Renal pelvis (tissue), 4 donors: ENCODE results near the gene CERS1. TPM values are rescaled to one million over a fixed set of nuclear protein-coding genes. Genes with fewer than 3 reads are reported as not detected.
"Not testable (repeated sequence)": the region's sequence is repeated elsewhere in the genome, so short reads cannot be mapped to it uniquely, and the experiment has no call there.

ENCODE experiments used
- DNase-seq: peaks from one replicate; pipeline ENCODE4 v3.0.0-alpha.2; 2013
- polyA plus RNA-seq, 3 donors: library from polyadenylated mRNA; unstranded; fragments of 120-200 nt; gene quantifications; one replicate each; pipeline ENCODE4 v1.2.1, GENCODE V29; 2013; ENCODE audit not compliant: insufficient read length in 3 of 3

CERS1 gene
- polyA plus RNA-seq, 3 donors = 6.2 to 7.8 (median 7.1) TPM

DNA sequence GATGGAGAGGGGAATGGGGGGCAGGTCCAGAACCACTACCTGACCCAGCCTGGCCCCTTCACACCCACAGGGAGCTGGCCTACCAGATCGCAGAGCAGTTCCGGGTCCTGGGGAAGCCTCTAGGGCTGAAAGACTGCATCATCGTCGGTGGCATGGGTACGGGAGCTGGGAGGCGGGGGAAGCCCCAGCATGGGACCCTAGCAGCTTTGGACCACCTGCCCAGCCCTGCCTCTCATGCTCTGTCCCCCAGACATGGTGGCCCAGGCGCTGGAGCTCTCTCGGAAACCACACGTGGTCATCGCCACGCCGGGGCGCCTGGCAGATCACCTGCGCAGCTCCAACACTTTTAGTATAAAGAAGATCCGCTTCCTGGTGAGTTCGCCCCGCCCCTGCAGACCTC lies 25.6 kb upstream of the CERS1 start:
- no peak for DNase-seq

DNA sequence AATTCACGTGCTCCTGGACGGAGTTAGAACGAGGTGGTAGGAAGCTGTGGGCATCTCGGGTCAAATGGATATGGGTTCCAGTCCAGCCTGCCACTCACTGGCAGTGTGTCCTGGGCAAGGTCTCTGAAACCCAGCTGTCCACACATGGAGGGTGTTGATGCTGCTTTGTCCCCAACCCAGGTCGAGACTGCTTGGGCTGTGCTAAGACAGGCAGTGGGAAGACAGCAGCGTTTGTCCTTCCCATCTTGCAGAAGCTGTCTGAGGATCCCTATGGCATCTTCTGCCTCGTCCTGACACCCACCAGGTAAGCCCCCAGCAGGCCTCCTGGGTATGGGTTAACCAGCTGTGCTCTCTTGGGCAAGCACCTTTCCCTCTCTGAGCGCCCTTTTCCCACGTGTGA lies 24.4 kb upstream of the CERS1 start:
- no peak for DNase-seq

DNA sequence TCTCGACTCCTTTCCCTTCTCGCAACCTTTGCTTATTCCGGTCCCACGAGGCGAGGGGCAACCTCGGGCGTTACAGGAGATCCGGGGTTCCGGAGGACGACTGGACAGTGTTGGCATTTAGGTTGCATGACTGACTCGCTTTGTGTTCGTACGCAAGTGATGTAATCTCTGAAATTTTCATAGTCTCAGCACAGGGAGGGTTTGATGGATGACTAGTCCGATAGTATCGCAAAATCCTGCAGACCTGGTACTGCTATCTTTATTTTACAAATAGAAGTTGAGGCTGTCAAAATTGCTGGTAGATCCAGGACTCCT lies 23.9 kb upstream of the CERS1 start:
- DNase-seq = no peak

DNA sequence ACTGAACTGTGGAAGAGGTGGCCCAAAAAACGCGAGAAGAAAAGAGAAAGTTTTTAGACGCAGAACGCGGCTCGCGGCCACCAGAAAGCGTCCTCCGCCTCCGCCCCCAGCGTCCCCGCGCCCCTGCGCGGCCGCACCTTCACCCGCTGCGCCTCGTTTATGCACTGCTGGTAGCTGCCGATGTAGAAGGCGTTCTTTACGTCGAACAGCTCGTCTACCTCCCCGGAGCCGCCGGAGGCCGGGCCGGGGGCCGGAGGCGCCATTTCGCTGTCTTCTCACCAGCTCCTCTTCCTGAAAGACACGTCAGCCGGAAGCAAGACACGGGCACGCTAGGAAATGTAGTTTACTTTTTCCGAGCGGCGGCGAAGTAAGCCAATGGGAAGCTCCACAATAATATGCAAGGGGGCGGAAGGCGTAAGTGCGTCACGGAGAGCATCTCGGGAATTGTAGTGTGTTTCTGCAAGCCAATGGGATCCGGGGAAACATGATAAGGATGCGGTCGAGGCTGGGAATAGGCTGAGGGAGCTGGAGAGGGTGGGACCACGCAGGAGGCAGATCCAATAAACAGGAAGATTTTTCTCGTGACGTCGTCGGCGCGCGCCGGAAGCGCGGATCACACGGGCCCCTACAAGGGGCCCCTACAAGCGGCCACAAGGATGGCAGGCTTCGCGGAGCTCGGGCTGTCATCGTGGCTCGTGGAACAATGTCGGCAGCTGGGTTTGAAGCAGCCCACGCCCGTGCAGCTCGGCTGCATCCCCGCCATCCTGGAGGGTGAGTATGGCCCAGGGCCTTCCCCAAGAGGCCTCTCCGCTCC lies 23.3 kb upstream of the CERS1 start, which contains the start of the genes COPE and DDX49:
TSS of gene COPE (minus strand) at position 302 of the 814 bp plus-strand sequence. CDS start at position 263, 39 bp downstream.
TSS of gene DDX49 (plus strand) at position 630 of the 814 bp plus-strand sequence. CDS start at position 657, 27 bp downstream.
- peak; percentile 100 for DNase-seq

DNA sequence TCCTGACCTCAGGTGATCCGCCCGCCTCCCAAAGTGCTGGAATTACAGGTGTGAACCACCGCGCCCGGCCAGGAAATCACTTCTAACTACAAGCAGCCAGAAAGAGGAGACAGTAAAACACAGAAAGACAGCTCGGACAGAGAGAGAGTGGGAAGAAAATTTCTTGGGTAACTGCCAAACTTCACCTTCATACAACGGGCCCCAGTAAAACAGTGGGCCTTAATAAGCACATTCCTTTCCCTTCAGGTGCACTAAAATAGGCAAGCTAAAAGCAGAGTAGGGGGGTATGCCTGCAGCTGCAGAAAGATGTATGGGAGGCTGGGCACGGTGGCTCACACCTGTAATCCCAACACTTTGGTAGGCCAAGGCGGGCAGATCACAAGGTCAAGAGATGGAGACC lies 21.6 kb upstream of the CERS1 start:
- DNase-seq = not testable (repeated sequence)

DNA sequence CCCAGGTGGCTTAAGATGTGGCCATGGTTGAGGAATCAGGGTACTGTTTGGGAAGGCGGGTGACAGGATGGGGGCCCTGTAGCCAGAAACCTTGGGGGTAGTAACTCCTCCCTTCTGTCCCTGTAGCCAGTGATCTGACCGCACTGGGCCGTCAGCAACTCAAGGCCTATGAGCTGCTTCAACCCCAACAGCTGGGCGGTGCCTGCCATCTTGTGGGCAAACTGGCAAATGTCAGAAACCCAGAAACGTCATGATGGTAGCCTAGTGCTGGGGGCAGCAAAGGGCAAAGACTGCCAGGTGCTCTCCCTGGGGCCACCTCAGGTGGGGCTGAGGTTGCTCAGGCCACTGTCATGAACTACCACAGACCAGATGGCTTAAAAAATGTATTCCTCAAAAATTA lies 19.7 kb upstream of the CERS1 start:
- DNase-seq = no peak

DNA sequence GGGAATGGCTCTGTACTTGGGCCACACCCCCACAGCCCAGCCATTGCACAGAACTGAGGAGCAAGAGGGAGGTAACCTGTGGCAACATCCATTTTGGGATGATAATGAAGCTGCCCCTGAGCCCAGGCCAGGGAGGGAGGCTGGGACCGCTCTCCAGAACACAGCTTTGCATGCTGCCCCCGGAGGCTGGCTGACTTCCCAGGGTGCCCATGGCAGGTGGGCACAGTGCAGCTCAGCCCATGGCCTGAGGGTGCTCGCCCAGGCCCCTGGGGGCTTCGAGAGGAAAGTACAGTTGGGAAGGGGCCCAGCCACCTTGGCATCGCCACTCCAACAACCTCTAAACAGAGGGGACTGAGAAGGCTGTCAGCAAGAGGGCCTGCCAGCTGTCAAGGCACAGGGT lies 17.5 kb upstream of the CERS1 start:
- no peak for DNase-seq

DNA sequence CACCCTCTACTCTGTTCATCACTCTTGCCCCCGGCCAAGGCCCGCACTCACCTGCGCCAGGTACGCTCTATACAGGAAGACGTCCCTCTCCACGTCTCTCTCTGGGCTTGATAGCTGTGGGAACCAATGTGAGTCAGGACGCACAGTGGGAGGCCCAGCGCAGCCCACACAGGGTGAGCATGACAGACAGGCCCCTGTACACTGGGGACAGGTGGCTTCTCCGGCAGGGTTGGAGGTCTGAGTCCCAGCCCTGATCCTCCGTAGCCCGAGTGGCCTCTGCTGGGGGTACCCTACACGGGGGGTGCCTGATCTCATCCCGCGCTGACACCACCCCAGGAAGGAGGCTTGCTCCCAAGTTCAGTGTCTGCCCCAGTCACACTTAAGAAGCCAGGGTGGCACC lies 17.0 kb upstream of the CERS1 start:
- no peak for DNase-seq

DNA sequence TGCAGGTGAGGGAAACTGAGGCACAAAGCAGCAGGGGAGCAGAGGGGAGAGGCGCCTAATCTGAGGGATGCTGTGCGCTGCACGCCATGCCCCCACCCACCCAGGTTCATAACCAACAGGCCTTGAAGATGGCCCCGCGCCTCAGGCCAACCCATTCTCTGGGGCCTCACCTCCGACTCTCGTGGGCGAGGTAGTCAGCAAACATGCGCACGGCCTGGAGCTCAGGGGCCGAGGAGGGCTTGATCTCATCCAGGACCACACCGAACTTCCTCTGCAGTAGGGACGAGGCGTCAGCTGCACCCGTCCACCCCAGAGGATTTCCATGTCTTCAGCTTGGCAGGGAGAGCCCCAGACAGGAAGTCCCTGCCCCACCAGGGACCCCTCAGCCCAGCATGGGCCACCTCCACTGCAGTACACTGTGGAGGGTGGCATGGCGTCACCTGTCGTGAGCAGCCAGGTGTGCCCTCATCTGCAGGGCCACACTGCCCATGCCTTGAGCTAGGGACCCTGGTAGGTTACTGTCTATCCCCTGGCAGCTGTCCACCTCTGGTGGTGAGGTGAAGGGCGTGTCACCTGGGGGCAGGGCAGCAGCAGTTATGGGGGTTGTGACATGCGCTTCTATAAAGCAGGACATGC lies 15.0 kb upstream of the CERS1 start:
- DNase-seq = no peak

DNA sequence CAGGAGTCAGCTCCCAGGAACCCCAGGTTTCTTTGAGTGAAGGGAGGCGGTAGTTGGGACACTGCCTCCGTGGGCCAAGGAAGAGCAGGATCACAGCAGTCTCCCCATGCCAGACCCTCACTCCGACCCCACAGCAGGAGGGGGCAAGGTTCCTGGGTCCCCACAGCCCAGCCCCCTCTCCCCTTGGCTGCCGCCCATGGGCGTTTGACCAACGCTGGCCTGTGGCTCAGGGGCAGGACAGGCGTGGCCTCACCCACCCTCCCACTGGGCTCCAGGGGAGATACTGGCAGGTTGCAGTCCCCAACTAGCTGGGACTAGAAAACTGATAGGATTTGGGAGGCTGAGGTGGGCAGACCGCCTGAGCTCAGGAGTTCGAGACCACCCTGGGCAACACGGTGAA lies 14.1 kb upstream of the CERS1 start:
- no peak for DNase-seq

DNA sequence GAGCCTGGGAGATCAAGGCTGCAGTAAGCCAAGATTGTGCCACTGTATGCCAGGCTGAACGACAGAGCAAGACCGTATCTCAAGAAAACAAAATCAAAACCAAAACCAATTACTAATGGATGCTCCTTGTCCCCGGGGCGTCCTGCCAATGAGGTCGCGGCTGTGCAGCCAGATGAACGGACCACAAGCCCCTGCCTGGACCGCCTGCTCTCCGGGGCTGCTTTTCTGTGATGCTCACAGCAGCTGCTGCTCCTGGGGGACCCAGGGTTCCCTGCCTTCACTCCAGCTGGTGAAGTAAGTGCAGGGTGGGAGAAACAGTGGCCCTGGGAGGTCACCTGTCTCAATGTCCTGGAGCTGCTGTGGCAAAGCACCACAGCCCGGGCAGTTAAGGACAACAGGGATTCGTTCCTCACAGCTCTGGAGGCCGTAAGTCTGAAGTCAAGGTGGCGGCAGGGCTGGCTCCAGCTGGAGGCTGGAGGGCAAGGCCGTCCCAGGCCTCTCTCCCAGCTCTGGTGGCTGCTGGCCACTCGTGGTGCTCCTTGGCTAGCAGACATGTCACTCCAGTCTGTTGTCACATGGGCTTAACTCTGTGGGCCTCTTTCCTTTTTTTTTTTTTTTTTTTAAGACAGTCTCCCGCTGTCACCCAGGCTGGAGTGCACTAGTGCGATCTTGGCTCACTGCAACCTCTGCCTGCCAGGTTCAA lies 13.1 kb upstream of the CERS1 start:
- DNase-seq = no peak

DNA sequence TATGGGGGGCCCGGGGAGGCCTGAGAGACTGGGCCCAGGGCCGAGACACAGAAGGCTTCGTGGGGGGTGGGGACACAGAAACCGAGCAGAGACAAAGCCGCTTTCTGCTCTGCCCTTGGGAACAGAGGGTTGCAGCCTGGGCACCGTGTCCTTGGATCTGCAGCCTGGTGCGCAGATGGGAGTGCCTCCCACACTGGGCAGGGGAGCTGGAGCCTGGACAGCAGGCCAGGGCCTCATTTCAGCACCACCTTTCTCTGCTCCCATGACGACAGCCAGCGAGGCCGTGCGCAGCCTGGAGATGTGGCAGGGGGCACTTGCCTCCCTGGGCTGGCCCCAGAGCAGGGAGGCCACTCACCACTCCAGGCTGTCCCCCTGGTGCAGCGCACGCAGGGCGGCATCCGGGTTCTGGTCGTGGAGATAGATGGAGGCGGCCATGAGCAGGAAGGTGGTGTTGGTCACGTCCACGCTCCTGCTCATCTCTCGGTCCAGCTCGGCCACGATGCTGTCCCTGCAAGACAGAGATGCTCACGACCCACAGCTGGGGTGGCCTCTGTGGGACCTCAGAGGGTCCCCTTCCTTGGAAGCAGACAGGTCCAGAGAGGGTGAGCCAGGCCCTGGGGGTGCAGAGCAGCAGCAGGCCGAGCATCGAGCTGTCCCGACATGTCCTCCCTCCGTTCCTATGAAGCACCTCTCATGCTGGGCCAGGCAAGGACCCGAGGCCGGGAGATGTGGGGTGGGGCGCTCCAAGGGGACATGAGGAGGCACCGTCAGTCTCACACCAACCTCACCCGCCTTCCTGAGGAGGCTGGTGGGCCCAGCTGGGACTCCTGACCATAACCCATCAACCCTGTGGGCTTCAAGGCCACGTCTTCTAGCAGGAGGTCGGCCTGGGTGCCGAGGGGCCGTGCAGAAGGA lies 10.9 kb upstream of the CERS1 start:
- no peak for DNase-seq

DNA sequence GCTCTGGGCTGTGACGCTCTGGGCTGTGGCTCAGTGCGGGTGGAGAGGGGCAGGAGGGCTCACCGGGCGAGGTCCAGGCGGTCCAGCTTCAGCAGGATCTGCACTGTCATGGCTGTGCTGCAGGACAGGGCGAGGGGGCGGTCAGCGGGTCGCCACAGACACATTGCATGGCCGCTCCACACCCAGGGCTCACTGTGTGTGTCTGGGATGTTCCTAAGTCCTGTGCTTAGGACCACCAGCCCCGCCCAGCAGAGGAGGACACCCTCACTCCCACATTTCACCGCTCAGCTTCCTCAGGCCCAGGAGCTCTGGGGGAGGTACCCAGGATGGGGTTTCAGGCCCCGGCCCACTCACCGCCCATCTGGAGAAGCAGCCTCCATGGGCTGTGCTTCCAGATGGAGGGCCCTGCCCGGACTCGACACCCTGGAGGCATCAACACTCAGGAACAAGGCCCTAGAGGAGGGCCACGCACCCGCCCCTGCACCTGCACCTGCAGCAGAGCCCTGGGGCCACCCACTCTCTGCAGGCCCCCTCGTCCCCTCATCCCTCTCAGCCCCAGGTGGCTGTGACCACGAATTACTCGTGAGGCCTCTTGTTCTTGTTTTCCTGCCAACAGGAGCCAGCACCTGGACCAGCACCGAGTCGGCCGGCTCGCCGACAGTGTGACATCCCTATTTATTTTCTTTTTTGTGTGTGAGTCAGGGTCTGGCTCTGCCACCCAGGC lies 9.7 kb upstream of the CERS1 start:
- DNase-seq = peak; percentile 62

DNA sequence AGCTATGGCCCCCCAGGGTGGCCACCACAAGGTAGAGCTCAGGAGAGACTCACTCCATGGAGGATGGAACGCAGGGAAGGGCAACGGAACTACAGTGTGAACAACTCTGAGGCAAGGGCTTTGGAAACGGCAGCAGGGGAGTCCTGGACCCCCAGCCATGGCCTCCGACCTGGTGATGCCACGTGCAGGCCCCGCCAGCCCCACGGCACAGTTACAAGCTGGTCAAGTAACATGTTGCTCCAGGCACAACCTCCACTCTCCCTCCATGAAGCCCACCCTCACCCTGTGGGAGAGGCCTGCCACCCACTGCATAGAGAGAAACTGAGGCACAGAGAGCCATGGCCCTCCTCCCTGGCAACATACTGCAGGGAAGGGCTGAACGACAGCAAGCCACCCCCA lies 9.1 kb upstream of the CERS1 start:
- DNase-seq = no peak

DNA sequence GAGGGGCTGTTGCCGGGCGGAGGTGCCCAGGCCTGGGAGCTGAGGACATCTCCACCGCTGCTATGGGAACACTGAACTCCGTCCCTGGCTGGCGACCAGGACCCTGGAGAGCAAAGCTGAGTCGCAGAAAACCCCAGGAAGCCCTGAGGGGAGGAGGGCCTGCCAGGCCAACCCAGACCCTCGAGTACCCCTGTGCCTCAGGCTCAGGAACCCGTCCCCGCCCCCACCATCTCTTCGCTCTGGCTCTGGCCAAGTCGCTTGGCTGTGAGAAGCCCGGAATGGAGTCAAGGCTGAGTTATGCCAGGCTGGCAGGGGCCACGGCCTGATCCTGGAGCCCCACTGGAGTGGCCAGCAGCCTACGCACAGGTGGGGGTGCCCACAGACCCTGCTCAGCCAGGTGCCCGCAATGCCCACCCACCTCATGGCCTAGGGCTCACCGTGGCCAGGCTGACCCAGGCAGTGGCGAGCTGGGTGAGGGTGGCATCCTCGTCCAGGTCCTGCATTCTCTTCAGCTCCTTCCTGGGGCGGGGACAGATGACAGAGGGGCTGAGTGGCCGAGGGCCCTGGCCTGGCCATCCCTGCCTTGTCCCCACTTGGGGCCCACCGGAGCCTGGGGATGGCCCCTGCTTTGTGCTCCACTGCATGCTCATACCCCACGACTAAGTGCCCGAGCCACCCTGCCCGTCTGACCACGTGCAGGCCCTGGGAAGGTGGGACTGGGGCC lies 8.5 kb upstream of the CERS1 start:
- no peak for DNase-seq

DNA sequence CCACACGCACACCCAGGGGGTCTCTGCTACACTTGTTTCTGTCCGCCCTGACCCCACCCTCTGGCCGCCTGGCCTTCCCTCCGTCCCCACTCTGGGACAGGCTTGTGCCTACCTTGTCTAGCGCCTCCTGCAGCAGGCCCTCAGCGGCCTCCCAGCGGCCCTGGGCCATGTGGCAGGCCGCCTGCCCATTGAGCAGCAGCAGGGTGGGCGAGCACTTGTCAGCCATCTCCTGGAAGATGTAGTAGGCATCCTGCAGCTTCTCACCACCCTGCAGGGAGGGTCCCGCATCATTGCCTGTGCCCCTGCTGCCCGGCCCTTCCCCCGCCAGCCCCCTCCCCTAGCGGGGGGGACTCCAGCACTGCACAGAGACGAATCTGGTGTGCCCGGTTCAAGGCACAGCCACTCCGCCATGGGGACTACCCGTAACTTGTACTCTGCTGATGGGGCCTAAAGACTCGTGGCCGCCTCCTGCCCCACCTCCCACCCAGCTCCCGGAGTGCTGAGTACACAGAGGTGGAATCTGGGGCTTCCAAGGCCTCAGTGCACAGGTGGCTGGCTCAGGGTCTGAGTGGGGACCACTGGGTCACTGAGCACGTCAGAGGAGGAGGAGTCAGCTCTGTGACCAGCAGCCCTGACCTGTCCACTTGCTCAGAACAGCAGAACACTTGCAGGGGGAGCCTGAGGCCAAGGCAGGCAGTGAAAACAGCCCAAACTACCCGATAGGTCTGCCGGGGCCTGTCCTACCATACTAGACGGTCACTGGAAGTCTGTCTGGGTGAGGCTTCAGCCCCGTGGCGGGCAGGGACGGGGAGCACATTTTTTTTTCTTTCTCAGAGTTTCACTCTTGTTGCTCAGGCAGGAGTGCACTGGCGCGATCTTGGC lies 7.4 kb upstream of the CERS1 start:
- no peak for DNase-seq

DNA sequence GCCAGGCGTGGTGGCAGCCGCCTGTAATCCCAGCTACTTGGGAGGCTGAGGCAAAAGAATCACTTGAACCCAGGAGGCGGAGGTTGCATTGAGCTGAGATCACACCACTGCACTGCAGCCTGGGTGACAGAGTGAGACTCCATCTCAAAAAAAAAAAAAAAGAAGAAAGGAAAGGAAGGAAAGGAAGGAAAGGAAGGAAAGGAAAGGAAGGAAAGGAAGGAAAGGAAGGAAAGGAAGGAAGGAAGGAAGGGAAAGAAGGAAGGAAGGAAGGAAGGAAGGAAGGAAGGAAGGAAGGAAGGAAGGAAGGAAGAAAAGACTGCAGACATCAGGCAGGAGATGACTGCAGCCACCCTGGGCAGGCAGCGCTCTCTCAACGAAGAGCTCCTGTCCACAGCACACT lies 6.6 kb upstream of the CERS1 start:
- not testable (repeated sequence) for DNase-seq

DNA sequence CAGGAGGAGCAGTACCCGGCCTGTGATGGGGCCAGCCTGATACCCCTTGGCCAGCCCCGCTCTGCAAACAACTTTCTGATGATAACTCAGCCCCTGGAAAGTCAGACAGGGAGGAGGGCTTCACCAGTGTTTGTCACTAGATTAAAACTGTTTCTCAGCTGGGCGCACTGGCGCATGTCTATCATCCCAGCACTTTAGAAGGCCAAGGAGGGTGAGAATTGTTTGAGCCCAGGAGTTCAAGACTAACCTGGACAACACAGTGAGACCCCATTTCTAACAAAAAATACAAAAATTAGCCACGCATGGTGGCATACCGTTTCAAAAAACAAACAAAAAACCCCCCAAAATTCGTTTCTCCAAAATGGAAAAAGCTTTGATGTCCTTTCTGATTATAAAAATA lies 5.5 kb upstream of the CERS1 start:
- no peak for DNase-seq

DNA sequence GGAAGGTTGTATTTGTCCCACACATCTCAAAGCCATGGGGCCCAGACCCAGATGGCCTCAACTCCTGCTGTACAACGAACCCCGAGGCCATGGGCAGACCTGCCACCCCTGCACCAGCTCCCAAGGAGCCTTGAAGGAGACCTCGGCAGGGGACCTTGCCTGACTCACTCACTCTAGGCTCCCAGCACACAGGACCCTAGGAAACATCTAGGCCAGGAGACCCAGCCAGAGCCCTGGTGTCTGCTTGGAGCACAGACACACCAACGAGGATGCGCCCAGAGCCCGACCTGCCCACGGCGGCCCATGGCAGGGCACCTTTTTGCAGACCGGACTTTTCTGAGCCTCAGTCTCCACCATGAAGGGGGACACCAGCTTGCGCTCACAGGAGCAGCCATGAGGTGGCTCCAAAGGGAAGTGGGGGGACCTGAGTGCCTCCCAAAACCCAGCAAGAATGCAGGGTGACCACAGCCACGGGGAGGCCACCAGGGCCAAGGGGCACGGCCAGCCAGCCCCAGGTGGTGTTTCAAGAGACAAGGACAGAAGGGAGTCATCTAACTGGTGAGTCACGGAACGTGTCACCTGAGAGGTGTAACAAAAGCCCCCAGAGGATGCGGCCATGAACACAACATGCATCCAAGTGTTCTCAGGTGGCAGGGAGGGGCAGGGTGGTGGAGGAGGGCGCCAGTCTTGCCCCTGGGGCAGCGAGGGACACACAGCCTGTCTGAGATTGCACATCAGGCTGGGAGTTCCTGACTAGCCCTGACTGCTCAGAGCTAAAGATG lies 4.9 kb upstream of the CERS1 start:
- no peak for DNase-seq
